Left forelimb (tissue), 1 donor: ENCODE measurements around the gene ESF1.

Source experiments
- DNase-seq: peaks from one replicate; pipeline ENCODE4 v3.0.0-alpha.2; 2018; ENCODE audit warnings: low spot score

ESF1 gene

DNA sequence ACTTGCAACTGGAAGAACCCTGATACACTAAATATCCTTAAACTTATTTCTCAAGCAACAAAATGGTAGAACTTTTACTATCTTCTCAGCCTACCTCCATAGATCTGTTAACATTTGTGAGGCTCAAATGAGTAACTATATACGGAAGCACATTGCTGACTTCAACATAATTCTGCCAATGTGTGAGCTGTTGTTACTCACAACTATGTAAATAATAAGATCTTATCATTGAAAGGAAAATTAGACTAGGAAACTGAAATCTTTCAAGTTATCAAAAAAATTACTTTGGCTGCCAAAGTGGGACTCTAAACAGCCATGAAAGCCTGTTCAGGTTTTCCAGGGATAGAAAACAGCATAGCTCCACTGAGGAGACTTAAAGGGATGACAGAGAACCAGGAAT lies 105.8 kb downstream of the ESF1 start:
- DNase-seq, result no peak

DNA sequence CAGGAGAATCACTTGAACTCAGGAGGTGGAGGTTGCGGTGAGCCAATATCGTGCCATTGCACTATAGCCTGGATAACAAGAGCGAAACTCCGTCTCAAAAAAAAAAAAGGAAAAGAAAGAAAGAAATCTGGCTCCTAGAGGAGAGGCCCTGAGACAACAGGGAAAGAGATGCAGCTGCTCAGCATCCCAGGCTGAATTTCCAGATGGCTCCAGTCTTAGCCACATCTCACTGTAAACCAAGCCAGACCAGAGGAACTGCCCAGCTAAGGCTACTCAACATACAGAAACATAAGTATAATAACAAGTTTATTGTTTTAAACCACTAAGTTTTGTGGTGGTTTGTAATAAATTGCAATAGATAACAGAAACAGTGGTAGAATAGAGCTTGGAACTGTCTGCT lies 107.5 kb downstream of the ESF1 start:
- no peak for DNase-seq

DNA sequence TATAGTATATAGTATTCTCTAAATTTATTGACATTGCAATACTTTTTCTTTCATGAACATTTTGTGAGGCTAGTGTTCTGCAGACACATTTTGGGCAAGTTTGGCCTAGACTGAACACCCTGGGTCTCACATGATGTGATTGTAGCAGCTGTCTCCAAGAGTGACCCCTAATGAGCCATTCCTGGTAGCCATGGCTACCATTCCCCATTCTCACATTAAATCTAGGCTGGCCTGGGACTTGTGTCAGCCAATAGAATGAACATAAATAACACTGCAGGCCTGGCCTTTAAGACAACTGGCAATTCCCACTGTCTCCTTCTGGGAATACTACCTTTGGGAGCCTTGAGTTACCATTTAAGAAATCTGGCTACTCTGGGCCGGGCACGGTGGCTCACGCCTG lies 108.0 kb downstream of the ESF1 start:
- no peak for DNase-seq

DNA sequence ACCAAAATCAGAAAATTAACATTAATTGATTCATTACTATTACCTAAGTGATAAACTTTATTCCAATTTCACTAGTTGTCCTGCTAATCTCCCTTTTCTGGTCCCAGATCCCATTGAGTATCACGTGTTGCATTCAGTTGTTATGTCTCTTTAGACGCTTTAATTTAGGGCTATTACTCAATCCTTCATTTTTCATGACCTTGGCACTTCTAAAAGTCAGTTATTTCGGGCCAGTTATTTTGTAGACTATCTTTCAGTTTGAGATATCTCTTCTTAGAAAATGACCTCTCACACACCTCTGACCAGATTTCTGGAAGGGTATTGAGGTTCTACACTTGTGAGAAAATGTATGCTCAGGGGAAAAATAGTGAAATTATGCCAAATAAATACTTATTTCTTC lies 112.0 kb downstream of the ESF1 start:
- DNase-seq, result no peak

DNA sequence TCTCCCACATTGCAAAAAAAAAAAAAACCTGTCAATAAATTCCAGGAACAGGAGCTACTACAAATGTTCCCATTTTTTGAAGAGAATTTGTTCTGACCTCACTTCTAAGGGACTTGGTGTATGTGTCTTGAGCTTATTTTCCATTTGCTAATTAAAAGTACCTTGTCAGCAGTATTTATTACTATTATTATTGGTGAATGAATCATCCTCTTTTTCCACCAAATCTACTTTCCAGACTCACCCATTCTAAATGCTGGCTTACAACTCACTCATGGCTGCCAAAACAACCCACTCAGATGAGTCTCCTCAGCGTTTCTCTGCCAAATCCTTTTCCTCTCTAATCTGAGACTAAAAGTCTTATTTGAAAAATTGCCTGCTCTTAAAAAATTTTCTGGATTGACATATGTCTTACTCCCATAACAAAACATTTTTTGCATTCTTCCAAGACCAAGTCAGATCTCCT lies 112.8 kb downstream of the ESF1 start:
- DNase-seq, result peak; percentile 65

DNA sequence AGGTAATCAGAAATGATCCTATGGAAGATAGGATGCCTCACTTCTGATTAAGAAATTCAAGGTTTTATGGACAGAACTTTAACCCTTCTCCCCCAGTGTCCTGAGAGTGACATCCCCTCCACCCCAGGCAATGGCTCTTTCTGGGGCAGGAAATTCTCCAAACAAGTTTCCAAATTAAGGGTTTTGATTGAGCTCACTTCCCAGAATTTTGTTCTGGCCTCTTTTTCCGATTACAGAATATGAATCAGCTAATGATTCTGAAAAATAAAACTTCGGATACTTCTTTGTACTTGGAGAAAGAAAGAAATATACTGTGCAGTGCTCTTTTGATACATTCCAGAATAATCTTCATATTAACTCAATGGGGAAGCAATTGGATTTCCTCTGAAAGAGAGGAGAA lies 113.2 kb downstream of the ESF1 start:
- no peak for DNase-seq

DNA sequence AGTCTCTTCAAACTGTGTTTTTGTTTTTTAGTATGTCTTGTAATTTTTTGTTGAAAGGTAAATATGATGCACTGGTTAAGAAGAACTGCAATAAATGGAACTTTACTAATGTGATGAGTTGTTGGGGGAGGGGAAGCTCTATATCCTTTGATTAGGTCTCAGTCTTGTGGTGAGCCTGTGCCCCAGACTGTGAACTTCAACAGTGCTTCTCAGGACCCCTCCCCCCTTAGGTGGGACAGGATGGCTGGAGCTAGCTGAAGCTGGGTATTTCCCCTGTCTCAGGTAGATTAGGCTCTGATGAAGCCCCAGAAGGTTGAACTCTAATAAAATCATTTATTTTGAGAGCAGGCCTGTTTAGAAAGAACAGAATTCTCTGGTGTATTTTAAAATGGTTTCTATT lies 114.6 kb downstream of the ESF1 start:
- DNase-seq, result no peak

DNA sequence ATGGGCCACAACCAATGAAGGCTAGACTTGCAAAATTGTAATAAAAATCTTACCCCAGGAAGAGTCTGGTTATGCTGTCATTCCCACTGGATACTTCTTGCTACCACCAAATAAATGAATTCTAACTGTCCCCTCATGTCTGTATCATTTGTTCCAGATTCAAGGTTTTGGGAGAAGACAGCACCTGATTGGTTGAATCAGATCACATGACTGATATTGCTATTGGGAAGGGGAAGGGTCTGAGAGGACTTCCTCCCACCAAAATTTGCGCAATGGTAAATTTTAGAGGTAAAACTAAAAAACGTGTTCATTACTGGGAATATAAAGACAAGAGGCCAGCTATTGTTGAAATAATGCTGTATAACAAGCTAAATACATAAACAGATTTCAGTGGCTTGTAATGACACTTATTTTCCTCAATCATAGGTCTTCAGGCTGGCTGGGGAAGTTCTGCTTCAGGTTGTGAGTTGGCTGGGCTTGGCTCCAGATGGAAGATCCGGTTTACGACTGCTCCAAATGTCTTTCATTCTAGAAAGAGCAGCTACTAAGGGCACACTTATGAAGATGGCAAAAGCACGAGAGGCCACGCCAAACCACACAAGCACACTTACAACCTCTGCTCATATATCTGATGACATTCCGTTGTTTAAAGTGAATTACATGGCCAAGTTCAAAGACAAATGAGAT lies 118.9 kb downstream of the ESF1 start:
- DNase-seq, result no peak
